Transverse colon (tissue), 4 donors: ENCODE measurements around the gene SMYD1.

Experiments
- POLR2A ChIP-seq: fragments of 450-650 bp; IDR thresholded peaks from one replicate; pipeline ENCODE4 v1.6.1; 2016; ENCODE audit warnings: antibody characterized with exemption, mild to moderate bottlenecking, moderate library complexity
- POLR2AphosphoS5 ChIP-seq, 3 donors: sonication (generic); formaldehyde crosslinking; IDR thresholded peaks; one replicate each; pipeline ENCODE4 v1.6.1; 2016; ENCODE audit warnings: antibody characterized with exemption in 3 of 3
- TF ChIP-seq, protein P1 (sequence below), 5 experiments: fragments of 200-600 bp in 3 of 5; fragments of 450-650 bp in 2 of 5; sonication (generic) in 3 of 5; IDR thresholded peaks; 1 replicate in 2 of 5; 2 replicates in 3 of 5; pipeline ENCODE4 v1.5.1; 2016 to 2017; ENCODE audit warnings: antibody characterized with exemption in 5 of 5, inconsistent platforms in 3 of 5, mild to moderate bottlenecking in 2 of 5, moderate library complexity in 1 of 5

DNA sequence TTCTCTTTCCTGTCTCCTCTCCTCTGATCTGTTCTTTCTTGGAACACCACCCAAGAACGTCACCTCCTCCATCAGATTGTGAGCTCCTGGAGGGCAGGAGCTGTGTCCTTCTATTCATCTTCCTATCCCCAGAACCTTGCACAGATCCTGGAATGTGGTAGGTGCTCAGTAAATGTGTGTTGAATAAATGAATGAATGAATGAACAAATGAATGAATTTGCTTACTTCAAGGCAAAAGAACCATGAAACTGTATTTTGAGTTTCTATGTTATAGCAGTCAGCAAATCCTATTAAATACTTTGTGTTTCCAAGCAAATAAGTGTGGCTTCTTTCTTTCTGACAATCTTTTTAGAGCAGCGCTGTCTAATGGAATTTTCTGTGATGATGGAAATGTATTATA is 45.4 kb downstream of the SMYD1 start:
- TF ChIP-seq, protein P1, sequence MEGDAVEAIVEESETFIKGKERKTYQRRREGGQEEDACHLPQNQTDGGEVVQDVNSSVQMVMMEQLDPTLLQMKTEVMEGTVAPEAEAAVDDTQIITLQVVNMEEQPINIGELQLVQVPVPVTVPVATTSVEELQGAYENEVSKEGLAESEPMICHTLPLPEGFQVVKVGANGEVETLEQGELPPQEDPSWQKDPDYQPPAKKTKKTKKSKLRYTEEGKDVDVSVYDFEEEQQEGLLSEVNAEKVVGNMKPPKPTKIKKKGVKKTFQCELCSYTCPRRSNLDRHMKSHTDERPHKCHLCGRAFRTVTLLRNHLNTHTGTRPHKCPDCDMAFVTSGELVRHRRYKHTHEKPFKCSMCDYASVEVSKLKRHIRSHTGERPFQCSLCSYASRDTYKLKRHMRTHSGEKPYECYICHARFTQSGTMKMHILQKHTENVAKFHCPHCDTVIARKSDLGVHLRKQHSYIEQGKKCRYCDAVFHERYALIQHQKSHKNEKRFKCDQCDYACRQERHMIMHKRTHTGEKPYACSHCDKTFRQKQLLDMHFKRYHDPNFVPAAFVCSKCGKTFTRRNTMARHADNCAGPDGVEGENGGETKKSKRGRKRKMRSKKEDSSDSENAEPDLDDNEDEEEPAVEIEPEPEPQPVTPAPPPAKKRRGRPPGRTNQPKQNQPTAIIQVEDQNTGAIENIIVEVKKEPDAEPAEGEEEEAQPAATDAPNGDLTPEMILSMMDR (IDR thresholded peaks at IDR 0.05), result no peak
- TF ChIP-seq POLR2A (no peak), POLR2AphosphoS5 (IDR thresholded peaks at IDR 0.05) (no peak)
